Thoracic aorta (tissue), 2 donors: Measurements from ENCODE around the gene TRPC4. TPM values are rescaled to one million over a fixed set of nuclear protein-coding genes. Genes with fewer than 3 reads are reported as not detected.
"Not testable (repeated sequence)": the region's sequence is repeated elsewhere in the genome, so short reads cannot be mapped to it uniquely, and the experiment has no call there.

Experiments used
- ATAC-seq: fragments of 150-250 bp; one replicate; pipeline ENCODE4 v1.8.0; 2017; ENCODE audit warnings: low read depth; ENCODE audit not compliant: insufficient number of reproducible peaks, low FRiP score
- DNase-seq: peaks from one replicate; pipeline ENCODE4 v3.0.0-alpha.2; 2020; ENCODE audit warnings: low spot score
- H3K27ac ChIP-seq, 2 donors: fragments of 200-600 bp; sonication (generic); 1 replicate in 1 of 2; 2 replicates in 1 of 2; pipeline ENCODE4 v1.5.1; 2016; ENCODE audit warnings: mild to moderate bottlenecking in 2 of 2, moderate library complexity in 2 of 2
- H3K27me3 ChIP-seq: fragments of 200-600 bp; sonication (generic); replicated peaks from 2 replicates; pipeline ENCODE4 v1.6.0; 2016; ENCODE audit warnings: mild to moderate bottlenecking; ENCODE audit not compliant: insufficient read depth
- H3K36me3 ChIP-seq: fragments of 200-600 bp; sonication (generic); one replicate; pipeline ENCODE4 v1.5.1; 2016
- H3K4me1 ChIP-seq, 2 donors: fragments of 200-600 bp; sonication (generic); 1 replicate in 1 of 2; 2 replicates in 1 of 2; pipeline versions ENCODE4 v1.5.1 to v1.6.0; 2016; ENCODE audit warnings: low read depth in 2 of 2, mild to moderate bottlenecking in 1 of 2; ENCODE audit not compliant: control insufficient read depth in 1 of 2
- H3K4me3 ChIP-seq: fragments of 200-600 bp; sonication (generic); 2 replicates; pipeline ENCODE4 v1.5.1; 2016; ENCODE audit warnings: mild to moderate bottlenecking
- H3K9me3 ChIP-seq: fragments of 200-600 bp; sonication (generic); 2 replicates; pipeline ENCODE4 v1.5.1; 2016
- CTCF ChIP-seq: fragments of 200-600 bp; sonication (generic); IDR thresholded peaks from one replicate; pipeline ENCODE4 v1.5.1; 2019; ENCODE audit warnings: antibody characterized with exemption
- total RNA-seq, 2 donors: library from RNA; depleted of rRNA; stranded (reverse); fragments of >200 nt; gene quantifications; one replicate each; pipeline versions ENCODE4 v1.1.0 to v1.2.3, GENCODE V29; 2016

The TRPC4 gene
- total RNA-seq, 2 donors from 2014 or later: 7.1 to 7.6 TPM

GRCh38 chr13:37806666-37807065 is 62.9 kb downstream of the TRPC4 start:
- H3K4me1 ChIP-seq: no peaks in the 10 kb centered on the region
- ATAC-seq (no peak), DNase-seq (no peak)
- H3K4me3 ChIP-seq: no peak overlapping the region
- no peaks in the 10 kb centered on the region for H3K36me3 ChIP-seq
- H3K27me3 ChIP-seq: no peaks in the 10 kb centered on the region
- no peak overlapping the region for H3K27ac ChIP-seq
- H3K9me3 ChIP-seq: no peaks in the 10 kb centered on the region
- TF ChIP-seq CTCF: no peak

- Histone ChIP-seq H3K27ac (no peak overlapping the region), H3K27me3 (no peaks in the 10 kb centered on the region), H3K4me1 (no peaks in the 10 kb centered on the region), H3K9me3 (no peaks in the 10 kb centered on the region), H3K4me3 (no peak overlapping the region), H3K36me3 (no peaks in the 10 kb centered on the region)
- no peak for DNase-seq
- no peak for ATAC-seq
- TF ChIP-seq CTCF: no peak
These were observed 71.9 kb downstream of the TRPC4 start for GRCh38 chr13:37797631-37798030.

- ATAC-seq, H3K27ac ChIP-seq, H3K9me3 ChIP-seq, H3K4me1 ChIP-seq, H3K36me3 ChIP-seq, H3K27me3 ChIP-seq, H3K4me3 ChIP-seq, DNase-seq: not testable (repeated sequence)
These were observed 72.8 kb downstream of the TRPC4 start for GRCh38 chr13:37796795-37797194.

- Histone ChIP-seq H3K27ac (no peak overlapping the region), H3K9me3 (no peaks in the 10 kb centered on the region), H3K4me3 (no peak overlapping the region), H3K27me3 (no peaks in the 10 kb centered on the region), H3K36me3 (no peaks in the 10 kb centered on the region), H3K4me1 (no peaks in the 10 kb centered on the region)
- DNase-seq: no peak
- TF ChIP-seq CTCF: no peak
- ATAC-seq: no peak
These were observed 74.2 kb downstream of the TRPC4 start for GRCh38 chr13:37795326-37795725.

GRCh38 chr13:37791699-37792098 is 77.9 kb downstream of the TRPC4 start:
- Histone ChIP-seq H3K27me3 (no peaks in the 10 kb centered on the region), H3K4me3 (no peak overlapping the region), H3K36me3 (no peaks in the 10 kb centered on the region), H3K4me1 (no peaks in the 10 kb centered on the region), H3K9me3 (no peaks in the 10 kb centered on the region), H3K27ac (no peak overlapping the region)
- ATAC-seq: no peak
- no peak for TF ChIP-seq CTCF
- DNase-seq: no peak

- Histone ChIP-seq H3K4me1 (no peaks in the 10 kb centered on the region), H3K9me3 (no peaks in the 10 kb centered on the region), H3K27me3 (no peaks in the 10 kb centered on the region), H3K36me3 (no peaks in the 10 kb centered on the region), H3K4me3 (peak overlapping the region; percentile 19), H3K27ac (no peak overlapping the region)
- no peak for TF ChIP-seq CTCF
- ATAC-seq (no peak), DNase-seq (no peak)
These were observed 81.2 kb downstream of the TRPC4 start for GRCh38 chr13:37788346-37788745.
